ENCODE results near the gene DDX23. TPM values are rescaled to one million over a fixed set of nuclear protein-coding genes. Genes with fewer than 3 reads are reported as not detected.
A peak's percentile ranks its signal among the peaks of the same experiment; 100 is the strongest.

The DDX23 gene
- total RNA-seq, 2 donors from 2014 or later = 90.7 to 121 TPM

- Mint-ChIP-seq H3K9me3 (no peaks in the 10 kb centered on the region), H3K27ac (peak overlapping the region; percentile 44 to 72), H3K36me3 (peaks cover 6 to 21% of the 10 kb centered on the region in 2 donors)
- no peak for DNase-seq (ENCODE audit: low spot score in 2 of 2)
- no peak for ATAC-seq
Measured at GRCh38 chr12:48832321-48833060, 19.5 kb downstream of the DDX23 start.

GRCh38 chr12:48831257-48831656 is 20.7 kb downstream of the DDX23 start:
- Mint-ChIP-seq H3K9me3 (no peaks in the 10 kb centered on the region), H3K36me3 (peaks cover 6 to 21% of the 10 kb centered on the region in 2 donors), H3K27ac (peak overlapping the region in 1 of 2 donors; percentile 36)
- ATAC-seq (no peak), DNase-seq (ENCODE audit: low spot score in 2 of 2) (no peak)

- H3K9me3 Mint-ChIP-seq = no peaks in the 10 kb centered on the region
- H3K27ac Mint-ChIP-seq = peak overlapping the region; percentile 27 to 37
- DNase-seq (ENCODE audit: low spot score in 2 of 2) (no peak), ATAC-seq (no peak)
- H3K36me3 Mint-ChIP-seq = peaks cover 6 to 21% of the 10 kb centered on the region in 2 donors
Measured at GRCh38 chr12:48828841-48829575, 23.0 kb downstream of the DDX23 start.

GRCh38 chr12:48828293-48828692 is 23.7 kb downstream of the DDX23 start:
- no peak for DNase-seq (ENCODE audit: low spot score in 2 of 2)
- Mint-ChIP-seq H3K27ac (no peak overlapping the region), H3K36me3 (peaks cover 2 to 18% of the 10 kb centered on the region in 2 donors), H3K9me3 (no peaks in the 10 kb centered on the region)
- no peak for ATAC-seq

GRCh38 chr12:48827513-48828096 is 24.4 kb downstream of the DDX23 start:
- DNase-seq (ENCODE audit: low spot score in 2 of 2) (no peak), ATAC-seq (no peak)
- Mint-ChIP-seq H3K9me3 (no peaks in the 10 kb centered on the region), H3K36me3 (peaks cover 0 to 17% of the 10 kb centered on the region in 2 donors), H3K27ac (no peak overlapping the region)

- peaks cover 0 to 11% of the 10 kb centered on the region in 2 donors for H3K36me3 Mint-ChIP-seq
- no peak overlapping the region for H3K27ac Mint-ChIP-seq
- H3K9me3 Mint-ChIP-seq = no peaks in the 10 kb centered on the region
- ATAC-seq = no peak
- no peak for DNase-seq (ENCODE audit: low spot score in 2 of 2)
Measured at GRCh38 chr12:48827026-48827425, 24.9 kb downstream of the DDX23 start.

GRCh38 chr12:48826209-48826855 is 25.6 kb downstream of the DDX23 start:
- no peak for DNase-seq (ENCODE audit: low spot score in 2 of 2)
- ATAC-seq = peak in 1 of 2 donors; percentile 30
- Mint-ChIP-seq H3K36me3 (peaks cover 0 to 7% of the 10 kb centered on the region in 2 donors), H3K27ac (peak overlapping the region in 1 of 2 donors; percentile 65), H3K9me3 (no peaks in the 10 kb centered on the region)

GRCh38 chr12:48824905-48825304 is 27.1 kb downstream of the DDX23 start:
- ATAC-seq = no peak
- Mint-ChIP-seq H3K36me3 (no peaks in the 10 kb centered on the region), H3K27ac (no peak overlapping the region), H3K9me3 (no peaks in the 10 kb centered on the region)
- no peak for DNase-seq (ENCODE audit: low spot score in 2 of 2)

GRCh38 chr12:48824112-48824511 is 27.9 kb downstream of the DDX23 start:
- ATAC-seq = no peak
- H3K27ac Mint-ChIP-seq = no peak overlapping the region

GRCh38 chr12:48823281-48823680 is 28.7 kb downstream of the DDX23 start:
- Mint-ChIP-seq H3K36me3 (no peaks in the 10 kb centered on the region), H3K27ac (no peak overlapping the region), H3K9me3 (no peaks in the 10 kb centered on the region)
- no peak for DNase-seq (ENCODE audit: low spot score in 2 of 2)
- no peak for ATAC-seq

More at GRCh38 chr12:48824112-48824511, 27.9 kb downstream of the DDX23 start:
- DNase-seq (ENCODE audit: low spot score in 2 of 2) = no peak
- no peaks in the 10 kb centered on the region for H3K36me3 Mint-ChIP-seq
- H3K9me3 Mint-ChIP-seq = no peaks in the 10 kb centered on the region

GRCh38 chr12:48822711-48823110 is 29.3 kb downstream of the DDX23 start:
- no peaks in the 10 kb centered on the region for H3K9me3 Mint-ChIP-seq
- ATAC-seq (no peak), DNase-seq (ENCODE audit: low spot score in 2 of 2) (no peak)
- H3K27ac Mint-ChIP-seq = no peak overlapping the region
- H3K36me3 Mint-ChIP-seq = no peaks in the 10 kb centered on the region

GRCh38 chr12:48822139-48822538 is 29.8 kb downstream of the DDX23 start:
- Mint-ChIP-seq H3K9me3 (no peaks in the 10 kb centered on the region), H3K27ac (no peak overlapping the region), H3K36me3 (no peaks in the 10 kb centered on the region)
- DNase-seq (ENCODE audit: low spot score in 2 of 2) = no peak
- no peak for ATAC-seq

- Mint-ChIP-seq H3K27ac (no peak overlapping the region), H3K36me3 (no peaks in the 10 kb centered on the region), H3K9me3 (no peaks in the 10 kb centered on the region)
- ATAC-seq (no peak), DNase-seq (ENCODE audit: low spot score in 2 of 2) (no peak)
Measured at GRCh38 chr12:48819986-48820725, 31.8 kb downstream of the DDX23 start.

GRCh38 chr12:48818831-48819590 is 33.0 kb downstream of the DDX23 start:
- no peak for ATAC-seq
- H3K36me3 Mint-ChIP-seq = no peaks in the 10 kb centered on the region
- no peaks in the 10 kb centered on the region for H3K9me3 Mint-ChIP-seq
- no peak overlapping the region for H3K27ac Mint-ChIP-seq
- no peak for DNase-seq (ENCODE audit: low spot score in 2 of 2)

GRCh38 chr12:48817873-48818830 is 33.8 kb downstream of the DDX23 start, which contains the start of gene CACNB3:
CACNB3 (plus strand) TSS chr12:48818496; CDS start chr12:48818930, 434 bp downstream.
- ATAC-seq = peak; percentile 59 to 70

More at GRCh38 chr12:48817873-48818830, 33.8 kb downstream of the DDX23 start, which contains the start of gene CACNB3:
- H3K36me3 Mint-ChIP-seq = no peaks in the 10 kb centered on the region
- peak; percentile 76 to 77 for DNase-seq (ENCODE audit: low spot score in 2 of 2)
- H3K27ac Mint-ChIP-seq = no peak within 1 kb of the TSS
- no peaks in the 10 kb centered on the region for H3K9me3 Mint-ChIP-seq
